ENCODE measurements around the gene LIN37. TPM values are rescaled to one million over a fixed set of nuclear protein-coding genes. Genes with fewer than 3 reads are reported as not detected.

Gene LIN37
- total and polyA plus RNA-seq, 2 of the 13 experiments (the other 11 are each of a cell fraction or from before 2014, with no cell fraction given): 6.3 to 8.7 TPM

DNA sequence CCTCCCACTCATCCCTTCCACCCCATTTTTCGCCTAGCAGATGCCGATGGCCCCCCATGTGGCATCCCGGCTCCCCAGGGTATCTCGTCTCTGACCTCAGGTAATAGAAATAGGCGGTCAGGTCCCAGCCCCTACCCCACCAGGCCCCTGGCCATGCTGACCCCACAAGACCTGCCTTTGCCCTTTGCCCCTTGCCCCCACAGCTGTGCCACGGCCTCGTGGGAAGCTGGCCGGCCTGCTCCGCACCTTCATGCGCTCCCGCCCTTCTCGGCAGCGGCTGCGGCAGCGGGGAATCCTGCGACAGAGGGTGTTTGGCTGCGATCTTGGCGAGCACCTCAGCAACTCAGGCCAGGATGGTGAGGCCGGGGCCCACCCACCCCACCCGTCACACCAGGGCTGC lies 32.3 kb downstream of the LIN37 start:
- H3K36me3 ChIP-seq (replicated peaks in 1 of 2; ENCODE audit: control insufficient read depth in 1 of 2, insufficient read depth in 2 of 2, low read length in 2 of 2): peaks cover 0 to 2% of the 10 kb centered on the region in 2 experiments; a peak in 2 of 5 replicates
- DNase-seq (ENCODE audit: low spot score) (no peak), ATAC-seq (no peak), FAIRE-seq (no peak)
- H3K27me3 ChIP-seq (ENCODE audit: control insufficient read depth in 1 of 2, insufficient read depth in 2 of 2, low read length in 2 of 2): no peaks in the 10 kb centered on the region
- no TSS peak for BruUV-seq (replicated peaks)
- no peak overlapping the region for H3K9ac ChIP-seq (ENCODE audit: insufficient read depth, low read depth, low read length)
- H3K9me3 ChIP-seq (ENCODE audit: low read length): no peaks in the 10 kb centered on the region
- H3K79me2 ChIP-seq (ENCODE audit: insufficient read depth, low read length): no peaks in the 10 kb centered on the region
- POLR2A ChIA-PET: no interaction called here
- no peak overlapping the region for H3K4me3 ChIP-seq (replicated peaks in 1 of 3; ENCODE audit: insufficient read depth in 1 of 3, low read depth in 2 of 3, low read length in 3 of 3)
- intact Hi-C loops (cut with micrococcal nuclease; ENCODE audit: unreplicated experiment): no loop called here
- H3K27ac ChIP-seq (ENCODE audit: extremely low read length, insufficient read depth, low read length): no peak overlapping the region
- H2AFZ ChIP-seq (ENCODE audit: low read length): no peak overlapping the region
- H4K20me1 ChIP-seq (ENCODE audit: insufficient read depth, low read length): no peaks in the 10 kb centered on the region
- H3K4me2 ChIP-seq (ENCODE audit: low read depth, low read length): no peak overlapping the region
- peaks cover 41% of the 10 kb centered on the region for H3K4me1 ChIP-seq (ENCODE audit: insufficient read depth, low read length)
- CTCF ChIA-PET (ENCODE audit: low intra/inter-chr PET ratio, low total read pairs): no interaction called here
- 98% methylated on average over 11 of the region's 20 CpGs for WGBS (ENCODE audit: low lambda C conversion rate)
- in situ Hi-C loops (cut with HindIII; ENCODE audit: extremely low pct_ligation_motif_present, low pct_unique_long_range_greater_than_20kb): no loop called here
- TF ChIP-seq XRCC5 (optimal IDR thresholded peaks at IDR 0.05; ENCODE audit: low read length): no peak
- TF ChIP-seq NFATC3 (CRISPR knock-in tag; IDR thresholded peaks at IDR 0.05): no peak
- no peak for TF ChIP-seq AGO1 (IDR thresholded peaks at IDR 0.05; ENCODE audit: low read depth, low read length, poor library complexity, severe bottlenecking)
- TF ChIP-seq ZNF234 (CRISPR knock-in tag; conservative IDR thresholded peaks at IDR 0.05): no peak
- TF ChIP-seq, protein P1, sequence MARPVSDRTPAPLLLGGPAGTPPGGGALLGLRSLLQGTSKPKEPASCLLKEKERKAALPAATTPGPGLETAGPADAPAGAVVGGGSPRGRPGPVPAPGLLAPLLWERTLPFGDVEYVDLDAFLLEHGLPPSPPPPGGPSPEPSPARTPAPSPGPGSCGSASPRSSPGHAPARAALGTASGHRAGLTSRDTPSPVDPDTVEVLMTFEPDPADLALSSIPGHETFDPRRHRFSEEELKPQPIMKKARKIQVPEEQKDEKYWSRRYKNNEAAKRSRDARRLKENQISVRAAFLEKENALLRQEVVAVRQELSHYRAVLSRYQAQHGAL (CRISPR knock-in tag; IDR thresholded peaks at IDR 0.05; ENCODE audit: not compliant biosample characterization): no peak
- TF ChIP-seq, protein P2, sequence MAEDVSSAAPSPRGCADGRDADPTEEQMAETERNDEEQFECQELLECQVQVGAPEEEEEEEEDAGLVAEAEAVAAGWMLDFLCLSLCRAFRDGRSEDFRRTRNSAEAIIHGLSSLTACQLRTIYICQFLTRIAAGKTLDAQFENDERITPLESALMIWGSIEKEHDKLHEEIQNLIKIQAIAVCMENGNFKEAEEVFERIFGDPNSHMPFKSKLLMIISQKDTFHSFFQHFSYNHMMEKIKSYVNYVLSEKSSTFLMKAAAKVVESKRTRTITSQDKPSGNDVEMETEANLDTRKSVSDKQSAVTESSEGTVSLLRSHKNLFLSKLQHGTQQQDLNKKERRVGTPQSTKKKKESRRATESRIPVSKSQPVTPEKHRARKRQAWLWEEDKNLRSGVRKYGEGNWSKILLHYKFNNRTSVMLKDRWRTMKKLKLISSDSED (CRISPR knock-in tag; IDR thresholded peaks at IDR 0.05): no peak
- TF ChIP-seq JUN (CRISPR knock-in tag; IDR thresholded peaks at IDR 0.05): no peak
- TF ChIP-seq, protein P3, sequence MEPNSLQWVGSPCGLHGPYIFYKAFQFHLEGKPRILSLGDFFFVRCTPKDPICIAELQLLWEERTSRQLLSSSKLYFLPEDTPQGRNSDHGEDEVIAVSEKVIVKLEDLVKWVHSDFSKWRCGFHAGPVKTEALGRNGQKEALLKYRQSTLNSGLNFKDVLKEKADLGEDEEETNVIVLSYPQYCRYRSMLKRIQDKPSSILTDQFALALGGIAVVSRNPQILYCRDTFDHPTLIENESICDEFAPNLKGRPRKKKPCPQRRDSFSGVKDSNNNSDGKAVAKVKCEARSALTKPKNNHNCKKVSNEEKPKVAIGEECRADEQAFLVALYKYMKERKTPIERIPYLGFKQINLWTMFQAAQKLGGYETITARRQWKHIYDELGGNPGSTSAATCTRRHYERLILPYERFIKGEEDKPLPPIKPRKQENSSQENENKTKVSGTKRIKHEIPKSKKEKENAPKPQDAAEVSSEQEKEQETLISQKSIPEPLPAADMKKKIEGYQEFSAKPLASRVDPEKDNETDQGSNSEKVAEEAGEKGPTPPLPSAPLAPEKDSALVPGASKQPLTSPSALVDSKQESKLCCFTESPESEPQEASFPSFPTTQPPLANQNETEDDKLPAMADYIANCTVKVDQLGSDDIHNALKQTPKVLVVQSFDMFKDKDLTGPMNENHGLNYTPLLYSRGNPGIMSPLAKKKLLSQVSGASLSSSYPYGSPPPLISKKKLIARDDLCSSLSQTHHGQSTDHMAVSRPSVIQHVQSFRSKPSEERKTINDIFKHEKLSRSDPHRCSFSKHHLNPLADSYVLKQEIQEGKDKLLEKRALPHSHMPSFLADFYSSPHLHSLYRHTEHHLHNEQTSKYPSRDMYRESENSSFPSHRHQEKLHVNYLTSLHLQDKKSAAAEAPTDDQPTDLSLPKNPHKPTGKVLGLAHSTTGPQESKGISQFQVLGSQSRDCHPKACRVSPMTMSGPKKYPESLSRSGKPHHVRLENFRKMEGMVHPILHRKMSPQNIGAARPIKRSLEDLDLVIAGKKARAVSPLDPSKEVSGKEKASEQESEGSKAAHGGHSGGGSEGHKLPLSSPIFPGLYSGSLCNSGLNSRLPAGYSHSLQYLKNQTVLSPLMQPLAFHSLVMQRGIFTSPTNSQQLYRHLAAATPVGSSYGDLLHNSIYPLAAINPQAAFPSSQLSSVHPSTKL (CRISPR knock-in tag; IDR thresholded peaks at IDR 0.05): no peak
- no peak for TF ChIP-seq GATA4 (IDR thresholded peaks at IDR 0.05; ENCODE audit: borderline replicate concordance, low read depth)
- TF ChIP-seq HES4 (CRISPR knock-in tag; IDR thresholded peaks at IDR 0.05; ENCODE audit: borderline replicate concordance): no peak
- TF ChIP-seq, protein P4, sequence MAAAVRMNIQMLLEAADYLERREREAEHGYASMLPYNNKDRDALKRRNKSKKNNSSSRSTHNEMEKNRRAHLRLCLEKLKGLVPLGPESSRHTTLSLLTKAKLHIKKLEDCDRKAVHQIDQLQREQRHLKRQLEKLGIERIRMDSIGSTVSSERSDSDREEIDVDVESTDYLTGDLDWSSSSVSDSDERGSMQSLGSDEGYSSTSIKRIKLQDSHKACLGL (CRISPR knock-in tag; IDR thresholded peaks at IDR 0.05): no peak
- TF ChIP-seq, protein P5, sequence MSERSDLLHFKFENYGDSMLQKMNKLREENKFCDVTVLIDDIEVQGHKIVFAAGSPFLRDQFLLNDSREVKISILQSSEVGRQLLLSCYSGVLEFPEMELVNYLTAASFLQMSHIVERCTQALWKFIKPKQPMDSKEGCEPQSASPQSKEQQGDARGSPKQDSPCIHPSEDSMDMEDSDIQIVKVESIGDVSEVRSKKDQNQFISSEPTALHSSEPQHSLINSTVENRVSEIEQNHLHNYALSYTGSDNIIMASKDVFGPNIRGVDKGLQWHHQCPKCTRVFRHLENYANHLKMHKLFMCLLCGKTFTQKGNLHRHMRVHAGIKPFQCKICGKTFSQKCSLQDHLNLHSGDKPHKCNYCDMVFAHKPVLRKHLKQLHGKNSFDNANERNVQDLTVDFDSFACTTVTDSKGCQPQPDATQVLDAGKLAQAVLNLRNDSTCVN (CRISPR knock-in tag; IDR thresholded peaks at IDR 0.05; ENCODE audit: borderline replicate concordance): no peak
- TF ChIP-seq ZNF564 (CRISPR knock-in tag; IDR thresholded peaks at IDR 0.05): no peak
- no peak for TF ChIP-seq HDAC2 (CRISPR knock-in tag; IDR thresholded peaks at IDR 0.05)
- TF ChIP-seq PTBP1 (IDR thresholded peaks at IDR 0.05; ENCODE audit: low read depth, low read length, poor library complexity, severe bottlenecking): no peak
- TF ChIP-seq ZNF317 (CRISPR knock-in tag; IDR thresholded peaks at IDR 0.05): no peak
- no peak for TF ChIP-seq HNRNPLL (IDR thresholded peaks at IDR 0.05; ENCODE audit: low read depth, low read length, poor library complexity, severe bottlenecking)
